Activated CD4-positive, CD25-positive, alpha-beta regulatory T cell treated with anti-CD3 and anti-CD28 coated beads, Interleukin-2, amount 50 U/mL, for 16 hours (primary cell): ENCODE data around the gene TMEM131.
"Not testable (repeated sequence)": the region's sequence is repeated elsewhere in the genome, so short reads cannot be mapped to it uniquely, and the experiment has no call there.

Experiments
- DNase-seq: peaks from one replicate; pipeline ENCODE4 v3.0.0-alpha.2; 2020; ENCODE audit warnings: low read depth, low spot score

The TMEM131 gene

GRCh38 chr2:97957432-97958183, 38.1 kb downstream of the TMEM131 start:
- DNase-seq = no peak

GRCh38 chr2:97956753-97957152, 39.0 kb downstream of the TMEM131 start:
- DNase-seq = not testable (repeated sequence)

- no peak for DNase-seq
Measured at GRCh38 chr2:97953853-97954252, 41.9 kb downstream of the TMEM131 start.

DNA sequence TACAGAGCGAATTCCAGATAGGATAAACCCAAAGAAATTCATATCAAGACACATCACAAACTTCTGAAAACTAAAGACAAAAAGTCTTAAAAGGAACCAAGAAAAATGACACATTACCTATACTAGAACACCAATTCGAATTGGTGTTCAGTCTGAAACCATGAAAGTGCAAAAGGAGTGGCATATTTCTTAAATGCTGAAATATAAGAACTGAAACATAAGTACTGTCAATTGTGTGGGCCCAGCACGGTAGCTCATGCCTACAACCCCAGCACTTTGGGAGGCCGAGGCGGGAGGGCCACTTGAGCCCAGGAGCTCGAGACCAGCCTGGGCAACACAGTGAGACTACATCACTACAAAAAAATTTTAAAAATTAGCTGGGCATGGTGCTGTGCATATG, 43.4 kb downstream of the TMEM131 start:
- DNase-seq = no peak

DNA sequence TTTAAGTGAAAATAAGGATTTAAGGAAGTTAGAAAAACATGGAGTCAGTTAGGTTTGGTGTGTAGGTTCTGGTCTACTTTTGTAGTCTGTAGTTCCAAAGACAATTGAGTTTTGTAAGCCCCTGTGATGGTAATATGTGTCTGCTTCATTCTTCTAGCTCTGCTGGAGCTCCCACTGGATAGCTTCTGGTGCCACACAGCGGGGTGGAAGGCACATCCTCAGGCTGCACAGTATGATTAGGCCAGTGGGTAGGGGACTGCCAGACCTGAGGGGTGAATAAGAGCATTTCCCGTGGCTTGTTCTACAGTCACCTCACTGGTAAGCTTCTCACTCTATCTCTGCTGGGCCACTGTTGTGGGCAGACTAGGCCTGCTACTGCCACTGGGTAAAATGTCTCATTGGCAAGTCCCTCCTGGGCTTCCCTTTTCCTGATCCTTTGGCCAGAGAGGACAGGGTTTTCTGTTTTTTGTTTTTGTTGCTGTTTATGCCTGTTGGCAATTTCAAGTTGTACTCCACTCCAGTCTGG, 44.5 kb downstream of the TMEM131 start:
- no peak for DNase-seq

DNA sequence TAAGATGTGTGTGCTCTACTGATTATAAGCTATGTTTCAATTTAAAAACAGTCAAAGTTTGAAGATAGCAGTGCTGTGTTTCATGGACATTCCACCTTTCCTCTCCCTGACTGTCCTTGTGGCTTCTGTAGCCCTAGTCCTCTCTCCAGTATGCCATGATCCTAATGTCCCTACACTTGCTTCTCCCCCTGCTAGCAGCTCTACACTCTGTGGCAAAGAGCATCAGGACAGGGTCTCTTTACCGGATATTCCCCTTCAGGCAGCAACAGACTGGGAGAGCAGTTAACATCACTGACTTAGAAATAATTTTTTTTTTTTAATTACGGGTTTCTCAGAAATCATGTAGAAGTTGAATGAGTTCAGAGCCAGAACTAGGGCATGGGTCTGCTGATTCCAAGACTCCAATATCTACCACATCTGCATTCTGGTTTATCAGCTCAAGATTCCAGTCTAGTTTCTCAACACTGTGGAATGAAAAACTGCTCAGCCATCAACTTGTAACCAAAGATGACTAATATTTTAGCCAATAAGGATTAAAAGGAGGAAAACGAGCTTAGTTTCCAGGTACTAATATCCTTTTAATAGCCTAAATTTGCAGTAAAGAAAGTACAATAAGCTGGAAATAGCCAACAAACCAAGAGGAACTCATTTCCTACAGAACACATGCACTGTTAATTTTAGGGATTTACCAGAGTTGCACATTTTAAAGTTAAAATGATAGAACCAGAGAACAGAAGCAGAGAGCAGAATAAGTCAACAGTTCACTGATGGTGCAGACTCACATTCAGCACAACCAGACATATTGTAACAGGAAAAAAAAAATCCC, 45.2 kb downstream of the TMEM131 start:
- no peak for DNase-seq

DNA sequence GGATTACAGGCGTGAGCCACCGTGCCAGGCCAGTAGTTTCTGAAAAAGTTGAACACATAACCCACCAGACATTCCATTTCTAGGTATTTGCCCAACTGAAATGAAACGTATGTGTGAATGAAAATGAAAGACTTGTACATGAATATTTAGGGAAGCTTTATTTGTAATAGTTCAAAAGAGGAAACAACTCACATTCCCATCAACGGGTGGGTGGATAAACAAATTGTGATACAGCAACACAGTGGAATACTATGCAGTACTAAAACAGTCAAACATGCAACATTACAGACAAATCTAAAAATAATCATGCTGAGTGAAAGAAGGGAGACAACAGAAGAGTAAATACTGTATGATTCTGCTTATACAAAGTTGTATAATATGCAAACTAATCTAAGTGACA, 46.8 kb downstream of the TMEM131 start:
- no peak for DNase-seq

- no peak for DNase-seq
Measured at GRCh38 chr2:97945791-97946190, 50.0 kb downstream of the TMEM131 start.

DNA sequence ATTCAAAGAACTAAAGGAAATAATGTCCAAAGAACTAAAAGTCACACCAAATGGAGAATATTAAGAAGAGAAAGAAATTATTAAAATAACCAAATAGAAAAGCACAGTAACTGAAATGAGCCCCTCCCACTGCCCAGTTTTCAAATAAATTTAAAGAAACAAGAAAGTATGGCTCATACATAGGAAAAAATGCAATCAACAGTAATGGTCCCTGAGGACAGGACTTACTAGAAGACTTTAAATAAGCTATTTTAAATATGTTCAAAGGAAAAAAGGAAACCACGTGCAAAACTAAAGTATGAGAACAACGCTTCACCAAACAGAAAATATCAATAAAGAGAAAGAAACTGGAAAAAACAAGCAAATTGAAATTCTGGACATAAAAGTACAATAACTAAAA, 58.9 kb downstream of the TMEM131 start:
- DNase-seq = no peak

DNA sequence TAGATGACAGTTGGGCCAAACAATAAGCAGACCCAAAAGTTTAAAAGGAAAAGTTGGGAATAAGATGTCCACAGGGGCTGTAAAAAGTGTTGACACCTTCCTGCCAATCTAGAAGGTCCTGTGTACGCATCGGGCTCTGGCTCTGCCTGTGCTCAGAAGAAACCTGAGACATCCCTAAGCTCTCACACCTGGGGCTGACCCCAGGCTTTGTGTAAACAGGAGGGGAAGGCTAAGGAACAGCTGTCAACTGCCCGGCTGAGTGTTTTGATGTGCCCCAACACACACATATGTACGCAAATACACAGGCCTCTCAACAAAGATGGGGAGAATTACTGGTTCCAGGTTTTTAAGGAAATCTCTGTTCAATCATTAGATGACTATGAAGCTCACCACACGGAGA, 59.5 kb downstream of the TMEM131 start:
- DNase-seq = no peak

- DNase-seq = no peak
Measured at GRCh38 chr2:97935719-97936161, 60.0 kb downstream of the TMEM131 start.

GRCh38 chr2:97932975-97933662, 62.6 kb downstream of the TMEM131 start:
- DNase-seq = no peak

DNA sequence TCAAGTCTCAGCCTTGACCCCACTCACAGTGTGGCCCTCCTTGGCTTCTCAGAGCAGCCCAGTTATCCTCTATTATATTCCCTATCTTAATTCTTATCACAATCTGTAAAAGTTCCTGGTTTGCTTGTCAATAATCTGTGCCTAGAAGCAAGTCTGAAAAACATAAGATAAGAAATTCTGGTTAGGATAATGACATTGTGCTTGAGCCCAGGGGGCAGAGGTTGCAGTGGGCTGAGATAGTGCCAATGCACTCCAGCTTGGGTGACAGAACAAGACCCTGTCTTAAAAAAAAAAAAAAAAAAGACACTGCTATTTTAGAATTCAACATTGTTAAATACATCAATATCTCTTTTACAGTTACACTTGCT, 63.9 kb downstream of the TMEM131 start:
- no peak for DNase-seq

DNA sequence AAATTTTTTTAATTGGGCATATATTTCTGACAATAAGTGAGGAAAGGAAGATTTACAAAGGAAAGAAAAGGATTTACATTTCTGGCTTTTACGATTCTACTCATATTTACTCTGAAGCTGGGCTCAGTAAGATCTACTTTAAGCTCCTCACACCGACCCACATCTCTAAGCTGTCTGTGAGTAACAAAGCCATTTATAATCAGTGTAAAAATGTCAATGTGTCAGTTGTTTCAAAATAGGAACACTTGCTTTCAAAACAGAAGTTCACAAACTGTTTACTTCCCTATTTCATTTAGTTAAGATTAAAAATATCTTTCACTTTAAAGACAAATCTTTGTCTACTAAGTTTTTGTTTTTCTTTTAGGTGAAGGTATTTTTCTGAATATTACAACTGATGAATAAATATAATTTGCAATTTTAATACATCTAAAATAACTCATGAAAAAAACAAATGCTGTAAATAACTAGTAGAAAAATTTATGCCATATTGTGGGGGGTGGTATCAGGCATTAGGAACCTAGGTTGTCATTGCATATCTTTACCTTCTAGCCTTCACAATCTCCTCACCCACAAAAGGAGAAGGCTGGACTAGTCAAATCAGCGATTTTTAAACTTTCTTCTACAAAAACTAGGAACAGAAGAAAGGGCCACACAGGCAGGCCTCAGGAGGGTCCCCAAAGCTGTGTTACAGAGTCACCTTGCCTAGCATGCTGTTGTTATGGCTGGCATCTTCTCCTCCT, 64.5 kb downstream of the TMEM131 start:
- no peak for DNase-seq

GRCh38 chr2:97928591-97928990, 67.2 kb downstream of the TMEM131 start:
- DNase-seq = no peak

- DNase-seq = no peak
Measured at GRCh38 chr2:97926946-97927345, 68.8 kb downstream of the TMEM131 start.

DNA sequence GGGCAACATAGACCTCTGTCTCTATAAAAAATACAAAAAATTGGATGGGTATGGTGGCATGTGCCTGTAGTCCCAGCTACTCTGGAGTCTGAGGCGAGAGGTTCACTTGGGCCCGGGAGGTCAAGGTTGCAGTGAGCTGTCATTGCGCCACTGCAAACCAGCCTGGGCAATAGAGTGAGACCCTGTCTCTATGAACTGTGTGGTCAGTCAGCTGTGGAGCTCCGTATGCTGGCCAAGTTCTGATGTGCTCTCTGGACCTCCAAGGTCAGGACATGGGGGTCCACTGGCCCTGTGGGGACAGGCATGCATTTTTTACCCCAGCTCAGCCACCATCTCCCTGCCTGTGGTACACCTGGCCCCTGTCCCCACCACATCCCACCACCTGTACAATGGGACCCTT, 71.6 kb downstream of the TMEM131 start:
- DNase-seq = no peak

GRCh38 chr2:97919858-97920257, 75.9 kb downstream of the TMEM131 start:
- DNase-seq = no peak

- DNase-seq = no peak
Measured at GRCh38 chr2:97918818-97919217, 76.9 kb downstream of the TMEM131 start.

DNA sequence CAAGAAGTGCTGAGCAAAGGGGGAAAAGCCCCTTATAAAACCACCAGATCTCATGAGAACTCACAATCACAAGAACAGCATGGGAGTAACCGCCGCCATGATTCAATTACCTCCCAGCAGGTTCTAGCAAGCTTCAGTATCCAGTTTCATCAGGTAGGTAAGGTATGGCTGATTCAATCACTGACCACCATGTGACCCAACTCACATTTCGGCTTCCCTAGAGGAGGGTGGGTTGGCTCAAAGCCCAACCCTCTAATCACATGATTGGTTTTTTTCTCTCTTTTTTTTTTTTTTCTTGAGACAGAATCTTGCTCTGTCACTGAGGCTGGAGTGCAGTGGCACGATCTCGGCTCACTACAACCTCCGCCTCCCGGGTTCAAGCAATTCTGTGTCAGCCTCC, 78.1 kb downstream of the TMEM131 start:
- DNase-seq = not testable (repeated sequence)

DNA sequence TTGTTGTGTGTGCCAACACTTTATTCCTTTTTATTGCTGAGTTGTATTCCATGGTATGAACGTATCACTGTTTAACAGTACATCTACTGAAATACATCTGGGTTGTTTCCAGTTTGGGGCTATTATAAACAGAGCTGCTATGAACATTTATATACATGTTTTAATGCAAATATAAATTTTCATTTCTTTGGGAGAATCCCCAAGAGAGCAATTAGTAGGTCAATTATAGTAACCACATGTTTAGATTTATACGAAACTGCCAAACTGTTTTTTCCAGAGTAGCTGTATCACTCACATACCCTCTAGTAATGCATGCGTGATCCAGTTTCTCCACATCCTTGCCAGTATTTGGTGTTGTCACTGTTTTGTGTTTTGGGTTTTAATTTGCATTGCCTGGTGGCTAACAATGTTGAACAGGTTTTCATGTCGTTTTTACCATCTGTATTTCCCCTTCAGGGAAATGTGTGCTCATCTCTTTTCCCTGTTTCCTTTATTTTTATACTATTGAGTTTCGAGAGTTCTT, 81.0 kb downstream of the TMEM131 start:
- no peak for DNase-seq
